Measurements from ENCODE around the gene TOR1B. TPM values are rescaled to one million over a fixed set of nuclear protein-coding genes. Genes with fewer than 3 reads are reported as not detected.
"Not testable (repeated sequence)": the region's sequence is repeated elsewhere in the genome, so short reads cannot be mapped to it uniquely, and the experiment has no call there.

Gene TOR1B
- total RNA-seq, 4 donors from 2014 or later = 19.8 to 54.7 (median 44.5) TPM

DNA sequence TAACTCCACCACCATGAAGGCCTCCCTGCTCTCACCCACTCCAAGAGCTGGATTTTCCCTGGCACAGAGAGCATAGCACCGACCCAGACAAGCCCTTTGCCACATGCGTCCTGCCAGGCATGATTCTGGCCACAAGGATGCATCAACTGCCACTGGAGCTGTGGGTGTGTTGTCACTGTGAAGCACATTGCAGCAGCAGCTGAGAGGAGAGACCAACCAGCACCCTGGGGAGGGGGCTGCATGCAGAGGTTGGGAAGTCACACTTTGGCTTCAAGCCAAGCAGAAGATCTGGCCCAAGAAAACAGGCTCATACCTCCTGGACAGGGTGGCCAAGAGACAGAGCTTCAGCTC is 27.6 kb upstream of the TOR1B start:
- H3K27me3 ChIP-seq = no peaks in the 10 kb centered on the region
- no peak for DNase-seq
- TF ChIP-seq POLR2A (IDR thresholded peaks at IDR 0.05) (no peak), CTCF (IDR thresholded peaks at IDR 0.05) (no peak)
- peaks cover 0 to 17% (median 0%) of the 10 kb centered on the region in 4 donors for H3K4me1 ChIP-seq
- H3K36me3 ChIP-seq = no peaks in the 10 kb centered on the region
- H3K27ac ChIP-seq = no peak overlapping the region
- no peak overlapping the region for H3K4me3 ChIP-seq
- no peaks in the 10 kb centered on the region for H3K9me3 ChIP-seq

DNA sequence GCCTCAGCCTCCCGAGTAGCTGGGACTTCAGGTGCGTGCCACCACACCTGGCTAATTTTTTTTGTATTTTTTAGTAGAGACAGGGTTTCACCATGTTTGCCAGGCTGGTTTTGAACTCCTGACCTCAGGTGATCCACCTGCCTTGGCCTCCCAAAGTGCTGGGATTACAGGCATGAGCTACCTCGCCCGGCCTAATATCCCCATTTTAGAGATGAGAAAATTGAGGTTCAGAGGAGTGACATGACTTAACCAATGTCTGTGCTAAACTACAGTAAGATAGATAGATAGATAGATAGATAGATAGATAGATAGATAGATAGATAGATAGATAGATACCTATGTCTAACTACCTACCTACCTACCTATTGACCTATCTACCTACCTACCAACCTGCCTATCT is 26.9 kb upstream of the TOR1B start:
- Histone ChIP-seq H3K4me1 (peaks cover 0 to 17% (median 0%) of the 10 kb centered on the region in 4 donors), H3K27ac (peak overlapping the region in 1 of 4 donors; percentile 73)
- not testable (repeated sequence) for DNase-seq, H3K27me3 ChIP-seq, H3K36me3 ChIP-seq, H3K4me3 ChIP-seq, H3K9me3 ChIP-seq

GRCh38 chr9:129776566-129776937 is 26.4 kb upstream of the TOR1B start:
- DNase-seq = no peak
- H3K4me3 ChIP-seq = no peak overlapping the region
- no peaks in the 10 kb centered on the region for H3K27me3 ChIP-seq
- no peaks in the 10 kb centered on the region for H3K9me3 ChIP-seq
- peak overlapping the region; percentile 61 to 80 (median 68) for H3K27ac ChIP-seq
- TF ChIP-seq POLR2A (IDR thresholded peaks at IDR 0.05) = no peak
- no peak for TF ChIP-seq CTCF (IDR thresholded peaks at IDR 0.05)
- H3K36me3 ChIP-seq = no peaks in the 10 kb centered on the region
- H3K4me1 ChIP-seq = peaks cover 0 to 17% (median 0%) of the 10 kb centered on the region in 4 donors

DNA sequence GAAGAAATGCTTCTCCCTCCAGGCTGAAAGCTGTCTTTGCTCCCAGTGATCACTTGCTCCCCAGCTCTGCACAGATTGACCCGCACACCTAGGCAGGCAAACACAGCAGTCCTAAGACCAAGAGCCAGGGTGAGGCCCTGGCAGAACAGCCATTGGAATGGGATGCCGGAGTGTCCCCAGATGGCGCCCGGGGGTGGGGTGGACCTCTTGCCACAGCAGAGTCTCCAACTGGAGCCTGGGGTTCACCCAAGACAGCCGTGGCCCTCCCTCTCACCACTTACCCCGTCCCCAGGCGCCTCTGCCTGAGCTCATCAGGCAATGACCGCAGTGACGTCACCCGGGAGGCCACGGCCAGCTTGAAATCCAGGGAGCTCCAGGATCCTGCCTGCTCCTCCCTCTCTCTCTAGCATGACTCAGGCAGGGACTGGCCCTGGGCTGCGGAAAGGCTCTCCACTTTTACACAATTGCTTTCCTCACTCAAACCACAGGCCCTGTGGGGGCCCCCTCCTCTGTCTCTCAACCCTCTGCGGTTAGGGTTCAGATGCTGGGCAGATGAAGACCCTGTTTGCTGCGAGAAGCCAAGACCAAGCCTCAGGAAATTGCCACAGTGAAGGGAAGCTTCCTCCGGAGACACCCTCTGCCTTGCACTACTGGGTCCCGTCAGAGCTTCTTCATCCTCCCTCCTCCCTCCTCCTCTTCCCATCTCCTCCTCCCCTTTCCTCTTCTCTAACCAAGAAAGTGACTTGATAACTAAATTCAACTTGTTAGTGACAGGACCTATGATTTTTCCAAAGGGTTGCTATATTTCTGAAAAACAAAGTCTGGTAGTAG is 25.8 kb upstream of the TOR1B start:
- no peaks in the 10 kb centered on the region for H3K36me3 ChIP-seq
- DNase-seq = peak; percentile 59 to 90 (median 75)
- TF ChIP-seq POLR2A (IDR thresholded peaks at IDR 0.05) (no peak), CTCF (IDR thresholded peaks at IDR 0.05) (no peak)

DNA sequence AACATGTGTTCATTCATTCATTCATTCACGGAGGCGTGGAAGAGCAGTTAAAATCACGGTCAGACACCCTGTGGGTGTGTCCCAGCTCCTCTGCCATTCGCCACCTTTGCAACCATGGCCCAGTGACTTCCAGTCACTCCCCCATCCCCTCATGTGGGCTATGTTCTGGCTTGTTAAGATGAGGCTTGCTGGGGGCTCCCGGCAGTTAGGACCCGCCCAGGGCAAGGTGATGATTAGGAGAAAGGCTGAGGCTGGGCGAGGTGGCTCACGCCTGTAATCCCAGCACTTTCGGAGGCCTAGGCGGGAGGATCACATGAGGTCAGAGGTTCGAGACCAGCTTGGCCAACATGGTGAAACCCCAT is 25.2 kb upstream of the TOR1B start:
- Histone ChIP-seq H3K36me3 (no peaks in the 10 kb centered on the region), H3K27ac (peak overlapping the region; percentile 35 to 80 (median 68)), H3K4me3 (no peak overlapping the region), H3K9me3 (no peaks in the 10 kb centered on the region), H3K27me3 (no peaks in the 10 kb centered on the region), H3K4me1 (peaks cover 0 to 17% (median 0%) of the 10 kb centered on the region in 4 donors)
- no peak for DNase-seq
- no peak for TF ChIP-seq CTCF (IDR thresholded peaks at IDR 0.05)
- no peak for TF ChIP-seq POLR2A (IDR thresholded peaks at IDR 0.05)

More for the DNA sequence above, 25.8 kb upstream of the TOR1B start:
- H3K27ac ChIP-seq = peak overlapping the region; percentile 61 to 80 (median 68)
- H3K9me3 ChIP-seq = no peaks in the 10 kb centered on the region
- H3K4me1 ChIP-seq = peaks cover 0 to 17% (median 0%) of the 10 kb centered on the region in 4 donors
- no peak overlapping the region for H3K4me3 ChIP-seq
- H3K27me3 ChIP-seq = no peaks in the 10 kb centered on the region

DNA sequence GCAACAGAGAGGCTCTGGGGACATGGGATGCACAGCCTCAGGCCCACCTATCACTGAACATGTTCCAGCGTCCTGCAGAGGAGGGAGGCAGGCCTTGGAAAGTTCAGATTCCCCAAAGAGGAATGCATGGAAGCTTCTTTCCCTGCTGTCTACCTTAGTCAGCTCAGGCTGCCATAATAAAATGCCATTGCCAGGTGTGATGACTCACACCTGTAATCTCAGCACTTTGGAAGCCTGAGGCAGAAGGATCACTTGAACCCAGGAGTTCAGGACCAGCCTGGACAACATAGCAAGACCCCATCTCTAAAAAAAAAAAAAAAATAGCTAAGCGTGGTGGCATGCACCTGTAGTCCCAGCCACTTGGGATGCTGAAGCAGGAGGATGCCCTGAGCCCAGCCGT is 24.5 kb upstream of the TOR1B start:
- Histone ChIP-seq H3K36me3 (no peaks in the 10 kb centered on the region), H3K27me3 (no peaks in the 10 kb centered on the region)
- no peak for TF ChIP-seq CTCF (IDR thresholded peaks at IDR 0.05)
- no peak for TF ChIP-seq POLR2A (IDR thresholded peaks at IDR 0.05)

More for the DNA sequence above, 24.5 kb upstream of the TOR1B start:
- Histone ChIP-seq H3K9me3 (no peaks in the 10 kb centered on the region), H3K27ac (no peak overlapping the region), H3K4me1 (peaks cover 0 to 17% (median 0%) of the 10 kb centered on the region in 4 donors), H3K4me3 (no peak overlapping the region)
- DNase-seq = no peak
